H9 (cell line): Measurements from ENCODE around the gene POU6F2. TPM values are rescaled to one million over a fixed set of nuclear protein-coding genes. Genes with fewer than 3 reads are reported as not detected.

Experiments
- DNase-seq: peaks from one replicate; pipeline ENCODE4 v3.0.0-alpha.2; 2017
- H2AFZ ChIP-seq: one replicate; pipeline ENCODE4 v1.6.1; 2013; ENCODE audit warnings: mild to moderate bottlenecking, low read length, control low read depth, moderate library complexity
- H2AK5ac ChIP-seq: 2 replicates; pipeline ENCODE4 v1.6.1; 2013; ENCODE audit warnings: low read length, control low read depth, mixed read lengths; ENCODE audit not compliant: insufficient read length
- H2BK120ac ChIP-seq: one replicate; pipeline ENCODE4 v1.6.1; 2013; ENCODE audit warnings: low read depth, mild to moderate bottlenecking, low read length, control low read depth, inconsistent platforms; ENCODE audit not compliant: poor library complexity, severe bottlenecking
- H2BK12ac ChIP-seq: 2 replicates; pipeline ENCODE4 v1.6.1; 2013; ENCODE audit warnings: low read length, control low read depth, mixed read lengths, low read depth; ENCODE audit not compliant: insufficient read length
- H2BK15ac ChIP-seq: 2 replicates; pipeline ENCODE4 v1.6.1; 2013; ENCODE audit warnings: low read depth, low read length, control low read depth
- H2BK20ac ChIP-seq: one replicate; pipeline ENCODE4 v1.6.1; 2013; ENCODE audit warnings: low read depth, mild to moderate bottlenecking, low read length, control low read depth, inconsistent platforms; ENCODE audit not compliant: poor library complexity, severe bottlenecking
- H2BK5ac ChIP-seq: 2 replicates; pipeline ENCODE4 v1.6.1; 2013; ENCODE audit warnings: low read length, control low read depth, mixed read lengths; ENCODE audit not compliant: insufficient read length
- H3K14ac ChIP-seq: 2 replicates; pipeline ENCODE4 v1.6.1; 2013; ENCODE audit warnings: low read length, control low read depth; ENCODE audit not compliant: insufficient read depth
- H3K18ac ChIP-seq: 2 replicates; pipeline ENCODE4 v1.6.1; 2013; ENCODE audit warnings: low read depth, mild to moderate bottlenecking, mixed read lengths, low read length, control low read depth; ENCODE audit not compliant: insufficient read length
- H3K23ac ChIP-seq: 2 replicates; pipeline ENCODE4 v1.6.1; 2013; ENCODE audit warnings: low read length, control low read depth, mixed read lengths, low read depth; ENCODE audit not compliant: insufficient read length
- H3K23me2 ChIP-seq: 2 replicates; pipeline ENCODE4 v1.6.1; 2013; ENCODE audit warnings: low read depth, mild to moderate bottlenecking, mixed read lengths, low read length, control low read depth; ENCODE audit not compliant: insufficient read length, poor library complexity, severe bottlenecking
- H3K27ac ChIP-seq: 2 replicates; pipeline ENCODE4 v1.5.1; 2013; ENCODE audit warnings: low read length, control low read depth, mixed read lengths, low read depth; ENCODE audit not compliant: insufficient read length
- H3K27me3 ChIP-seq: 2 replicates; pipeline ENCODE4 v1.6.1; 2013; ENCODE audit warnings: low read length, control low read depth, inconsistent platforms; ENCODE audit not compliant: insufficient read depth
- H3K4ac ChIP-seq: 2 replicates; pipeline ENCODE4 v1.6.1; 2013; ENCODE audit warnings: low read depth, mild to moderate bottlenecking, control low read depth, inconsistent platforms, low read length, moderate library complexity
- H3K4me1 ChIP-seq: 2 replicates; pipeline ENCODE4 v1.6.1; 2013; ENCODE audit warnings: low read length, control low read depth, inconsistent platforms; ENCODE audit not compliant: insufficient read depth
- H3K4me2 ChIP-seq: 2 replicates; pipeline ENCODE4 v1.6.1; 2013; ENCODE audit warnings: low read length, control low read depth, mixed read lengths; ENCODE audit not compliant: insufficient read length, insufficient read depth
- H3K56ac ChIP-seq: 2 replicates; pipeline ENCODE4 v1.6.1; 2013; ENCODE audit warnings: low read depth, mild to moderate bottlenecking, mixed read lengths, low read length, control low read depth; ENCODE audit not compliant: insufficient read length
- H3K79me1 ChIP-seq: 2 replicates; pipeline ENCODE4 v1.6.1; 2013; ENCODE audit warnings: low read depth, mild to moderate bottlenecking, moderate library complexity, low read length, control low read depth, inconsistent platforms; ENCODE audit not compliant: insufficient read depth, poor library complexity, severe bottlenecking
- H3K79me2 ChIP-seq: 2 replicates; pipeline ENCODE4 v1.6.1; 2013; ENCODE audit warnings: low read length, control low read depth, inconsistent platforms; ENCODE audit not compliant: insufficient read depth
- H3K9ac ChIP-seq: 2 replicates; pipeline ENCODE4 v1.6.1; 2013; ENCODE audit warnings: low read length, control low read depth, mixed read lengths; ENCODE audit not compliant: insufficient read length; ENCODE audit errors: extremely low read depth
- H3K9me3 ChIP-seq: one replicate; pipeline ENCODE4 v1.6.1; 2013; ENCODE audit warnings: low read depth, low read length, inconsistent platforms; ENCODE audit not compliant: control insufficient read depth
- H3T11ph ChIP-seq: one replicate; pipeline ENCODE4 v1.6.1; 2013; ENCODE audit warnings: mild to moderate bottlenecking, low read length, control low read depth, inconsistent platforms
- H4K20me1 ChIP-seq: one replicate; pipeline ENCODE4 v1.6.1; 2013; ENCODE audit not compliant: control insufficient read depth, insufficient read length, insufficient read depth
- H4K5ac ChIP-seq: 2 replicates; pipeline ENCODE4 v1.6.1; 2013; ENCODE audit warnings: low read depth, mild to moderate bottlenecking, mixed read lengths, low read length, control low read depth; ENCODE audit not compliant: insufficient read length
- H4K8ac ChIP-seq: replicated peaks from 2 replicates; pipeline ENCODE4 v1.6.1; 2013; ENCODE audit warnings: low read length, control low read depth, mixed read lengths, low read depth; ENCODE audit not compliant: insufficient read length
- H4K91ac ChIP-seq: 2 replicates; pipeline ENCODE4 v1.6.1; 2013; ENCODE audit warnings: low read depth, mild to moderate bottlenecking, moderate library complexity, mixed read lengths, low read length, control low read depth; ENCODE audit not compliant: insufficient read length
- H3K27ac Mint-ChIP-seq, 3 experiments: 2 replicates in 2 of 3; 3 replicates in 1 of 3; pipeline ENCODE4 v1.8.0; 2020 to 2021; ENCODE audit warnings: mixed read lengths in 3 of 3, mild to moderate bottlenecking in 1 of 3, moderate library complexity in 1 of 3
- H3K27me3 Mint-ChIP-seq: 2 replicates; pipeline ENCODE4 v1.8.0; 2021; ENCODE audit warnings: low read depth, mild to moderate bottlenecking, moderate library complexity, mixed read lengths
- H3K36me3 Mint-ChIP-seq, 3 experiments: 2 replicates in 2 of 3; 3 replicates in 1 of 3; pipeline ENCODE4 v1.8.0; 2020 to 2021; ENCODE audit warnings: low read depth in 3 of 3, mixed read lengths in 3 of 3; ENCODE audit not compliant: insufficient read depth in 1 of 3
- H3K4me1 Mint-ChIP-seq, 2 experiments: 2 replicates each; pipeline ENCODE4 v1.8.0; 2020; ENCODE audit warnings: mixed read lengths in 2 of 2
- H3K4me3 Mint-ChIP-seq, 2 experiments: 2 replicates in 1 of 2; 3 replicates in 1 of 2; pipeline ENCODE4 v1.8.0; 2020 to 2021; ENCODE audit warnings: mild to moderate bottlenecking in 2 of 2, mixed read lengths in 2 of 2, moderate library complexity in 1 of 2
- H3K9me3 Mint-ChIP-seq, 2 experiments: 2 replicates in 1 of 2; 3 replicates in 1 of 2; pipeline ENCODE4 v1.8.0; 2020; ENCODE audit warnings: mild to moderate bottlenecking in 2 of 2, mixed read lengths in 2 of 2, moderate library complexity in 1 of 2
- CTCF ChIP-seq: fragments of 200-600 bp; sonication (generic); conservative IDR thresholded peaks from 3 replicates; pipeline ENCODE4 v1.8.0; 2021; ENCODE audit warnings: antibody characterized with exemption, mild to moderate bottlenecking
- whole genome bisulfite sequencing: extraction: QIAGEN DNeasy Blood & Tissue Kit; methylation state at CpG from one replicate; pipeline ENCODE4 v1.1.7; 2013; ENCODE audit warnings: missing lambda C conversion rate, low lambda C conversion rate, mixed read lengths; ENCODE audit not compliant: insufficient read length; ENCODE audit errors: extremely low coverage; 5-methylcytosine and 5-hydroxymethylcytosine counted together
- total RNA-seq: library from RNA; stranded (reverse); gene quantifications from 2 replicates; pipeline ENCODE4 v1.2.1, GENCODE V29; 2021

The POU6F2 gene
- total RNA-seq, 1 experiment from 2014 or later = 1.9 TPM

- H3K56ac ChIP-seq = no peak overlapping the region
- no peak overlapping the region for H3K4me2 ChIP-seq
- H4K91ac ChIP-seq = no peak overlapping the region
- no peak overlapping the region for H2BK5ac ChIP-seq
- no peak overlapping the region for H3K18ac ChIP-seq
- no peak overlapping the region for H3K27ac ChIP-seq
- no peak overlapping the region for H2BK15ac ChIP-seq
- no peak for DNase-seq
- peaks cover 20 to 23% of the 10 kb centered on the region in 2 experiments for H3K4me1 Mint-ChIP-seq
- no CpG with 5 or more reads among the region's 4 CpGs for WGBS
- no peak overlapping the region for H2AFZ ChIP-seq
- no peak overlapping the region for H3K4ac ChIP-seq
- no peaks in the 10 kb centered on the region for H3K9me3 ChIP-seq
- no peaks in the 10 kb centered on the region for H4K20me1 ChIP-seq
- H3K27ac Mint-ChIP-seq = peak overlapping the region in 2 of 3 experiments; percentile 50 to 82; a peak in 3 of 7 replicates
- no peak overlapping the region for H3K14ac ChIP-seq
- H3K9ac ChIP-seq = peak overlapping the region; percentile 4
- H3K79me2 ChIP-seq = no peaks in the 10 kb centered on the region
- no peaks in the 10 kb centered on the region for H3K36me3 Mint-ChIP-seq
- no peak overlapping the region for H4K8ac ChIP-seq
- H2BK20ac ChIP-seq = no peak overlapping the region
- no peak overlapping the region for H3K23ac ChIP-seq
- no peak overlapping the region; a peak in 1 of 5 replicates for H3K4me3 Mint-ChIP-seq
- no peaks in the 10 kb centered on the region for H3K79me1 ChIP-seq
- no peaks in the 10 kb centered on the region for H3K9me3 Mint-ChIP-seq
- H2BK120ac ChIP-seq = no peak overlapping the region
- no peak for TF ChIP-seq CTCF
- H2BK12ac ChIP-seq = no peak overlapping the region
- no peak overlapping the region for H3T11ph ChIP-seq
- no peak overlapping the region for H2AK5ac ChIP-seq
- no peaks in the 10 kb centered on the region for H3K27me3 Mint-ChIP-seq
- peaks cover 10% of the 10 kb centered on the region; the same call in 1 of the 2 replicates for H3K4me1 ChIP-seq
- H3K27me3 ChIP-seq = no peaks in the 10 kb centered on the region
- no peak overlapping the region for H4K5ac ChIP-seq
- H3K23me2 ChIP-seq = no peaks in the 10 kb centered on the region
These were observed 58.2 kb downstream of the POU6F2 start for GRCh38 chr7:39035903-39036302.
